ENCODE data around the gene DPP10.

DNA sequence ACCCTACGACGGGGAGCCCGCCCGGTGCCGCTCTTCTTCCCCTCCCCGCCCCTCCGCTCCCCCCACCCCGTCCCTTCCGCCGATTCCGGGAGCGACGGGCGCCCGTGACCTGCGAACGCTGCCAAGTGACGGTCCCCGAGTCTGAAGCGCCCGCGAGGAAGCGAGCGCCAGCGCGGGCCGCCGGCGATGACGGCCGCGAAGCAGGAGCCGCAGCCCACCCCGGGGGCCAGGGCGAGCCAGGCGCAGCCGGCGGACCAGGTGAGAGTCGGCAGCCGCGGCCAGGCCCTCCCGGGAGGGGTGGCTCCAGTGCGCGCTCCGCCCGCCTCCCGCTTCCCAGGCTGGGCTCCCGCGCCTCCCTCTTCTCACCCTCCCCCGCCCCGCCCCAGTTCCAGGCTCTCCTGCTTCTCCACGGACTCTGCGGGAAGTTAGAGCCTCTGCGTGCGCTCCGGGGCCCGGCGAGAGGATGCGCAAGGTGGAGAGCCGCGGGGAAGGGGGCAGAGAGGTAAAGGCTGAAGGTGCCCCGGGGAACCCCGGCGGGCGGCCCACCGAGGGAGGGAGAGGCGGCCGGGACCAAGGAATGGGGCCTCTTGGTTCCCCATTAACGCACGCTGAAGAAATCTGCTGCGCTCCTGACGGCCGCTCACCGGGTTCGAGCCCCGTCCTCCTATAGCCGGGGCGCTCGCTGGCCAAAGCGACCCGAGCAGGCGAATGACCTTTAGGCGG lies 719.5 kb downstream of the DPP10 start:
- TF ChIP-seq, protein P1, sequence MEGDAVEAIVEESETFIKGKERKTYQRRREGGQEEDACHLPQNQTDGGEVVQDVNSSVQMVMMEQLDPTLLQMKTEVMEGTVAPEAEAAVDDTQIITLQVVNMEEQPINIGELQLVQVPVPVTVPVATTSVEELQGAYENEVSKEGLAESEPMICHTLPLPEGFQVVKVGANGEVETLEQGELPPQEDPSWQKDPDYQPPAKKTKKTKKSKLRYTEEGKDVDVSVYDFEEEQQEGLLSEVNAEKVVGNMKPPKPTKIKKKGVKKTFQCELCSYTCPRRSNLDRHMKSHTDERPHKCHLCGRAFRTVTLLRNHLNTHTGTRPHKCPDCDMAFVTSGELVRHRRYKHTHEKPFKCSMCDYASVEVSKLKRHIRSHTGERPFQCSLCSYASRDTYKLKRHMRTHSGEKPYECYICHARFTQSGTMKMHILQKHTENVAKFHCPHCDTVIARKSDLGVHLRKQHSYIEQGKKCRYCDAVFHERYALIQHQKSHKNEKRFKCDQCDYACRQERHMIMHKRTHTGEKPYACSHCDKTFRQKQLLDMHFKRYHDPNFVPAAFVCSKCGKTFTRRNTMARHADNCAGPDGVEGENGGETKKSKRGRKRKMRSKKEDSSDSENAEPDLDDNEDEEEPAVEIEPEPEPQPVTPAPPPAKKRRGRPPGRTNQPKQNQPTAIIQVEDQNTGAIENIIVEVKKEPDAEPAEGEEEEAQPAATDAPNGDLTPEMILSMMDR (IDR thresholded peaks at IDR 0.05), result no peak
- TF ChIP-seq POLR2AphosphoS5 (IDR thresholded peaks at IDR 0.05), result no peak
